K562 (cell line): ENCODE data around the gene PPP2R2D. TPM values are rescaled to one million over a fixed set of nuclear protein-coding genes. Genes with fewer than 3 reads are reported as not detected.

ENCODE experiments used
- E2F3 ChIP-seq: fragments of 250-450 bp; sonication (Bioruptor Pico); IDR thresholded peaks from 2 replicates; pipeline ENCODE4 v1.4.0; 2020; ENCODE audit warnings: mild to moderate bottlenecking
- FOXA3 ChIP-seq, 2 experiments: fragments of 450-650 bp in 1 of 2; sonication (generic) in 1 of 2; formaldehyde crosslinking; IDR thresholded peaks in 1 of 2; conservative IDR thresholded peaks in 1 of 2; 2 replicates each; pipeline versions ENCODE4 v1.4.0 to v1.8.0; 2020 to 2022; ENCODE audit warnings: mild to moderate bottlenecking in 2 of 2, missing genetic modification reagents in 1 of 2
- ZNF311 ChIP-seq: fragments of 250-450 bp; sonication (Bioruptor Pico); IDR thresholded peaks from 2 replicates; pipeline ENCODE4 v1.4.0; 2020; ENCODE audit warnings: mild to moderate bottlenecking, moderate library complexity
- ZNF354B ChIP-seq: fragments of 250-450 bp; sonication (Bioruptor Pico); IDR thresholded peaks from 2 replicates; pipeline ENCODE4 v1.4.0; 2020
- polyA plus RNA-seq, 8 experiments: library from polyadenylated mRNA; depleted of rRNA in 4 of 8; stranded (reverse) in 5 of 8; unstranded in 3 of 8; fragments of >200 nt; fragmentation: Nextera tagmentation in 2 of 8; fragmentation: Illumina TruSeq in 1 of 8; extraction: Ambion mirVana in 2 of 8; extraction: Trizol in 1 of 8; gene quantifications; 2 replicates each; pipeline versions ENCODE4 v1.2.1 to v1.2.3, GENCODE V29; 2011 to 2014; ENCODE audit warnings: inconsistent platforms in 1 of 8, missing spikeins in 1 of 8
- total RNA-seq, 7 experiments: library from RNA; depleted of rRNA in 6 of 7; stranded (reverse); fragments of >200 nt in 6 of 7; fragmentation: Illumina TruSeq in 2 of 7; extraction: Trizol in 2 of 7; gene quantifications; 2 replicates each; pipeline versions ENCODE4 v1.2.1 to v1.2.3, GENCODE V29; 2011 to 2021; ENCODE audit warnings: low replicate concordance in 1 of 7
- TF ChIP-seq, protein P1 (sequence below): sonication (generic); formaldehyde crosslinking; IDR thresholded peaks from 2 replicates; pipeline ENCODE4 v1.8.0; 2023; ENCODE audit warnings: missing genetic modification reagents, mild to moderate bottlenecking, borderline replicate concordance
- TF ChIP-seq, protein P2 (sequence below): fragments of 200-600 bp; sonication (generic); IDR thresholded peaks from one replicate; pipeline ENCODE4 v1.6.1; 2012; ENCODE audit warnings: mild to moderate bottlenecking, low read depth, low read length, inconsistent platforms
- TF ChIP-seq, protein P3 (sequence below): sonication (generic); formaldehyde crosslinking; IDR thresholded peaks from 2 replicates; pipeline ENCODE4 v1.8.0; 2022; ENCODE audit warnings: mild to moderate bottlenecking, low read depth, missing genetic modification reagents

PPP2R2D gene
- total and polyA plus RNA-seq, 9 of the 15 experiments (the other 6 are each of a cell fraction or from before 2014, with no cell fraction given), result 1.9 to 37.0 (median 26.8) TPM

DNA sequence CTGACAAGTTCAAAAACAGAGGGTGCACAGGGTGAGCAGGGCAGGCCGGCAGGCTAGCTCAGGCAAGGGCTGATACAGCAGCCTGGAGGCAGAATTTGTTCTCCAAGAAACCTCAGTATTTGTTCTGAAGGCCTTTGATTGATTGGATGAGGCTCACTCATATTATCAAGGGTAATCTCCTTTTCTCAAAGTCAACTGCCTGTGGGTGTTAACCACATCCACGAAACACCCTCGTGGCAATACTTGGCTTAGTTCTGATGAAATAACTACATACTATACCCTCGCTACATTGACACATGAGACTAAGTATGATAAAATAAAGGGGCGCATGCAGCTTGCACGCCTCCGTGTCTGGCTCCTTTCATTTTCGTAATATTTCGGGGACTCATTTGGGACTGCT is 4.4 kb upstream of the PPP2R2D start (continued):
- TF ChIP-seq, protein P1, sequence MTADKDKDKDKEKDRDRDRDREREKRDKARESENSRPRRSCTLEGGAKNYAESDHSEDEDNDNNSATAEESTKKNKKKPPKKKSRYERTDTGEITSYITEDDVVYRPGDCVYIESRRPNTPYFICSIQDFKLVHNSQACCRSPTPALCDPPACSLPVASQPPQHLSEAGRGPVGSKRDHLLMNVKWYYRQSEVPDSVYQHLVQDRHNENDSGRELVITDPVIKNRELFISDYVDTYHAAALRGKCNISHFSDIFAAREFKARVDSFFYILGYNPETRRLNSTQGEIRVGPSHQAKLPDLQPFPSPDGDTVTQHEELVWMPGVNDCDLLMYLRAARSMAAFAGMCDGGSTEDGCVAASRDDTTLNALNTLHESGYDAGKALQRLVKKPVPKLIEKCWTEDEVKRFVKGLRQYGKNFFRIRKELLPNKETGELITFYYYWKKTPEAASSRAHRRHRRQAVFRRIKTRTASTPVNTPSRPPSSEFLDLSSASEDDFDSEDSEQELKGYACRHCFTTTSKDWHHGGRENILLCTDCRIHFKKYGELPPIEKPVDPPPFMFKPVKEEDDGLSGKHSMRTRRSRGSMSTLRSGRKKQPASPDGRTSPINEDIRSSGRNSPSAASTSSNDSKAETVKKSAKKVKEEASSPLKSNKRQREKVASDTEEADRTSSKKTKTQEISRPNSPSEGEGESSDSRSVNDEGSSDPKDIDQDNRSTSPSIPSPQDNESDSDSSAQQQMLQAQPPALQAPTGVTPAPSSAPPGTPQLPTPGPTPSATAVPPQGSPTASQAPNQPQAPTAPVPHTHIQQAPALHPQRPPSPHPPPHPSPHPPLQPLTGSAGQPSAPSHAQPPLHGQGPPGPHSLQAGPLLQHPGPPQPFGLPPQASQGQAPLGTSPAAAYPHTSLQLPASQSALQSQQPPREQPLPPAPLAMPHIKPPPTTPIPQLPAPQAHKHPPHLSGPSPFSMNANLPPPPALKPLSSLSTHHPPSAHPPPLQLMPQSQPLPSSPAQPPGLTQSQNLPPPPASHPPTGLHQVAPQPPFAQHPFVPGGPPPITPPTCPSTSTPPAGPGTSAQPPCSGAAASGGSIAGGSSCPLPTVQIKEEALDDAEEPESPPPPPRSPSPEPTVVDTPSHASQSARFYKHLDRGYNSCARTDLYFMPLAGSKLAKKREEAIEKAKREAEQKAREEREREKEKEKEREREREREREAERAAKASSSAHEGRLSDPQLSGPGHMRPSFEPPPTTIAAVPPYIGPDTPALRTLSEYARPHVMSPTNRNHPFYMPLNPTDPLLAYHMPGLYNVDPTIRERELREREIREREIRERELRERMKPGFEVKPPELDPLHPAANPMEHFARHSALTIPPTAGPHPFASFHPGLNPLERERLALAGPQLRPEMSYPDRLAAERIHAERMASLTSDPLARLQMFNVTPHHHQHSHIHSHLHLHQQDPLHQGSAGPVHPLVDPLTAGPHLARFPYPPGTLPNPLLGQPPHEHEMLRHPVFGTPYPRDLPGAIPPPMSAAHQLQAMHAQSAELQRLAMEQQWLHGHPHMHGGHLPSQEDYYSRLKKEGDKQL, result no peak
- TF ChIP-seq E2F3 (CRISPR knock-in tag), result no peak
- TF ChIP-seq ZNF311 (CRISPR knock-in tag), result no peak
- no peak for TF ChIP-seq ZNF354B (CRISPR knock-in tag)
- TF ChIP-seq, protein P2, sequence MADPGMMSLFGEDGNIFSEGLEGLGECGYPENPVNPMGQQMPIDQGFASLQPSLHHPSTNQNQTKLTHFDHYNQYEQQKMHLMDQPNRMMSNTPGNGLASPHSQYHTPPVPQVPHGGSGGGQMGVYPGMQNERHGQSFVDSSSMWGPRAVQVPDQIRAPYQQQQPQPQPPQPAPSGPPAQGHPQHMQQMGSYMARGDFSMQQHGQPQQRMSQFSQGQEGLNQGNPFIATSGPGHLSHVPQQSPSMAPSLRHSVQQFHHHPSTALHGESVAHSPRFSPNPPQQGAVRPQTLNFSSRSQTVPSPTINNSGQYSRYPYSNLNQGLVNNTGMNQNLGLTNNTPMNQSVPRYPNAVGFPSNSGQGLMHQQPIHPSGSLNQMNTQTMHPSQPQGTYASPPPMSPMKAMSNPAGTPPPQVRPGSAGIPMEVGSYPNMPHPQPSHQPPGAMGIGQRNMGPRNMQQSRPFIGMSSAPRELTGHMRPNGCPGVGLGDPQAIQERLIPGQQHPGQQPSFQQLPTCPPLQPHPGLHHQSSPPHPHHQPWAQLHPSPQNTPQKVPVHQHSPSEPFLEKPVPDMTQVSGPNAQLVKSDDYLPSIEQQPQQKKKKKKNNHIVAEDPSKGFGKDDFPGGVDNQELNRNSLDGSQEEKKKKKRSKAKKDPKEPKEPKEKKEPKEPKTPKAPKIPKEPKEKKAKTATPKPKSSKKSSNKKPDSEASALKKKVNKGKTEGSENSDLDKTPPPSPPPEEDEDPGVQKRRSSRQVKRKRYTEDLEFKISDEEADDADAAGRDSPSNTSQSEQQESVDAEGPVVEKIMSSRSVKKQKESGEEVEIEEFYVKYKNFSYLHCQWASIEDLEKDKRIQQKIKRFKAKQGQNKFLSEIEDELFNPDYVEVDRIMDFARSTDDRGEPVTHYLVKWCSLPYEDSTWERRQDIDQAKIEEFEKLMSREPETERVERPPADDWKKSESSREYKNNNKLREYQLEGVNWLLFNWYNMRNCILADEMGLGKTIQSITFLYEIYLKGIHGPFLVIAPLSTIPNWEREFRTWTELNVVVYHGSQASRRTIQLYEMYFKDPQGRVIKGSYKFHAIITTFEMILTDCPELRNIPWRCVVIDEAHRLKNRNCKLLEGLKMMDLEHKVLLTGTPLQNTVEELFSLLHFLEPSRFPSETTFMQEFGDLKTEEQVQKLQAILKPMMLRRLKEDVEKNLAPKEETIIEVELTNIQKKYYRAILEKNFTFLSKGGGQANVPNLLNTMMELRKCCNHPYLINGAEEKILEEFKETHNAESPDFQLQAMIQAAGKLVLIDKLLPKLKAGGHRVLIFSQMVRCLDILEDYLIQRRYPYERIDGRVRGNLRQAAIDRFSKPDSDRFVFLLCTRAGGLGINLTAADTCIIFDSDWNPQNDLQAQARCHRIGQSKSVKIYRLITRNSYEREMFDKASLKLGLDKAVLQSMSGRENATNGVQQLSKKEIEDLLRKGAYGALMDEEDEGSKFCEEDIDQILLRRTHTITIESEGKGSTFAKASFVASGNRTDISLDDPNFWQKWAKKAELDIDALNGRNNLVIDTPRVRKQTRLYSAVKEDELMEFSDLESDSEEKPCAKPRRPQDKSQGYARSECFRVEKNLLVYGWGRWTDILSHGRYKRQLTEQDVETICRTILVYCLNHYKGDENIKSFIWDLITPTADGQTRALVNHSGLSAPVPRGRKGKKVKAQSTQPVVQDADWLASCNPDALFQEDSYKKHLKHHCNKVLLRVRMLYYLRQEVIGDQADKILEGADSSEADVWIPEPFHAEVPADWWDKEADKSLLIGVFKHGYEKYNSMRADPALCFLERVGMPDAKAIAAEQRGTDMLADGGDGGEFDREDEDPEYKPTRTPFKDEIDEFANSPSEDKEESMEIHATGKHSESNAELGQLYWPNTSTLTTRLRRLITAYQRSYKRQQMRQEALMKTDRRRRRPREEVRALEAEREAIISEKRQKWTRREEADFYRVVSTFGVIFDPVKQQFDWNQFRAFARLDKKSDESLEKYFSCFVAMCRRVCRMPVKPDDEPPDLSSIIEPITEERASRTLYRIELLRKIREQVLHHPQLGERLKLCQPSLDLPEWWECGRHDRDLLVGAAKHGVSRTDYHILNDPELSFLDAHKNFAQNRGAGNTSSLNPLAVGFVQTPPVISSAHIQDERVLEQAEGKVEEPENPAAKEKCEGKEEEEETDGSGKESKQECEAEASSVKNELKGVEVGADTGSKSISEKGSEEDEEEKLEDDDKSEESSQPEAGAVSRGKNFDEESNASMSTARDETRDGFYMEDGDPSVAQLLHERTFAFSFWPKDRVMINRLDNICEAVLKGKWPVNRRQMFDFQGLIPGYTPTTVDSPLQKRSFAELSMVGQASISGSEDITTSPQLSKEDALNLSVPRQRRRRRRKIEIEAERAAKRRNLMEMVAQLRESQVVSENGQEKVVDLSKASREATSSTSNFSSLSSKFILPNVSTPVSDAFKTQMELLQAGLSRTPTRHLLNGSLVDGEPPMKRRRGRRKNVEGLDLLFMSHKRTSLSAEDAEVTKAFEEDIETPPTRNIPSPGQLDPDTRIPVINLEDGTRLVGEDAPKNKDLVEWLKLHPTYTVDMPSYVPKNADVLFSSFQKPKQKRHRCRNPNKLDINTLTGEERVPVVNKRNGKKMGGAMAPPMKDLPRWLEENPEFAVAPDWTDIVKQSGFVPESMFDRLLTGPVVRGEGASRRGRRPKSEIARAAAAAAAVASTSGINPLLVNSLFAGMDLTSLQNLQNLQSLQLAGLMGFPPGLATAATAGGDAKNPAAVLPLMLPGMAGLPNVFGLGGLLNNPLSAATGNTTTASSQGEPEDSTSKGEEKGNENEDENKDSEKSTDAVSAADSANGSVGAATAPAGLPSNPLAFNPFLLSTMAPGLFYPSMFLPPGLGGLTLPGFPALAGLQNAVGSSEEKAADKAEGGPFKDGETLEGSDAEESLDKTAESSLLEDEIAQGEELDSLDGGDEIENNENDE, result no peak
- TF ChIP-seq, protein P3, sequence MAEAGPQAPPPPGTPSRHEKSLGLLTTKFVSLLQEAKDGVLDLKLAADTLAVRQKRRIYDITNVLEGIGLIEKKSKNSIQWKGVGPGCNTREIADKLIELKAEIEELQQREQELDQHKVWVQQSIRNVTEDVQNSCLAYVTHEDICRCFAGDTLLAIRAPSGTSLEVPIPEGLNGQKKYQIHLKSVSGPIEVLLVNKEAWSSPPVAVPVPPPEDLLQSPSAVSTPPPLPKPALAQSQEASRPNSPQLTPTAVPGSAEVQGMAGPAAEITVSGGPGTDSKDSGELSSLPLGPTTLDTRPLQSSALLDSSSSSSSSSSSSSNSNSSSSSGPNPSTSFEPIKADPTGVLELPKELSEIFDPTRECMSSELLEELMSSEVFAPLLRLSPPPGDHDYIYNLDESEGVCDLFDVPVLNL (CRISPR knock-in tag), result no peak
- TF ChIP-seq FOXA3 (CRISPR knock-in tag; conservative IDR thresholded peaks at IDR 0.05 in 1 of 2, IDR thresholded peaks at IDR 0.05 in 1 of 2), result no peak
